H1 (cell line): ENCODE results near the gene EGF. TPM values are rescaled to one million over a fixed set of nuclear protein-coding genes. Genes with fewer than 3 reads are reported as not detected.

ENCODE experiments used
- CTCF ChIA-PET: fragments of 300-600 bp; sonication (Branson Sonifier 250); formaldehyde crosslinking; loops from one replicate; lab custom pipeline; 2021; ENCODE audit not compliant: partially characterized antibody; lab: Charles Lee
- POLR2A ChIA-PET: fragments of 300-600 bp; sonication (Branson Sonifier 250); formaldehyde crosslinking; loops from one replicate; lab custom pipeline; 2021; ENCODE audit warnings: inconsistent platforms; ENCODE audit not compliant: partially characterized antibody; lab: Charles Lee
- DNase-seq, 2 experiments: peaks; one replicate each; pipeline versions ENCODE4 v3.0.0 to v3.0.0-alpha.2; 2010 to 2022; ENCODE audit warnings: low spot score in 2 of 2, low read depth in 1 of 2, mixed read lengths in 1 of 2
- FAIRE-seq: peaks from 2 replicates; lab custom pipeline; 2011; peaks lifted over from hg19 to GRCh38; lab: Jason Lieb, UNC
- H2AFZ ChIP-seq: 2 replicates; pipeline ENCODE4 v1.8.1; 2012; ENCODE audit warnings: low read length, inconsistent platforms
- H2AK5ac ChIP-seq: 2 replicates; pipeline ENCODE4 v1.6.1; 2013; ENCODE audit warnings: low read depth, low read length
- H2BK120ac ChIP-seq: replicated peaks from 2 replicates; pipeline ENCODE3; 2013; ENCODE audit warnings: low read depth, low read length, inconsistent platforms
- H2BK12ac ChIP-seq: 2 replicates; pipeline ENCODE4 v1.6.1; 2013; ENCODE audit warnings: low read depth, low read length
- H2BK15ac ChIP-seq: 2 replicates; pipeline ENCODE4 v1.6.1; 2013; ENCODE audit warnings: low read length
- H2BK20ac ChIP-seq: 2 replicates; pipeline ENCODE4 v1.6.1; 2013; ENCODE audit warnings: low read length
- H2BK5ac ChIP-seq: 2 replicates; pipeline ENCODE4 v1.6.1; 2013; ENCODE audit warnings: low read depth, low read length
- H3K14ac ChIP-seq: 2 replicates; pipeline ENCODE4 v1.6.1; 2013; ENCODE audit warnings: inconsistent platforms; ENCODE audit not compliant: insufficient read length
- H3K18ac ChIP-seq: 2 replicates; pipeline ENCODE4 v1.6.1; 2013; ENCODE audit warnings: low read length; ENCODE audit errors: extremely low read depth
- H3K23ac ChIP-seq: 2 replicates; pipeline ENCODE4 v1.6.1; 2013; ENCODE audit warnings: inconsistent platforms; ENCODE audit not compliant: insufficient read length
- H3K23me2 ChIP-seq: 2 replicates; pipeline ENCODE4 v1.6.1; 2013; ENCODE audit warnings: low read depth, low read length
- H3K27ac ChIP-seq: 2 replicates; pipeline ENCODE4 v1.6.1; 2011; ENCODE audit warnings: low read depth, low read length, inconsistent platforms
- H3K27me3 ChIP-seq, 4 experiments: replicated peaks in 1 of 4; 1 replicate in 1 of 4; 2 replicates in 3 of 4; pipeline versions ENCODE4 v1.6.1 to v1.8.1; 2011 to 2013; ENCODE audit warnings: low read length in 3 of 4, mild to moderate bottlenecking in 3 of 4, inconsistent platforms in 2 of 4, mixed read lengths in 2 of 4, moderate library complexity in 1 of 4; ENCODE audit not compliant: control insufficient read depth in 3 of 4, insufficient read depth in 3 of 4; ENCODE audit errors: extremely low read depth in 1 of 4
- H3K36me3 ChIP-seq, 4 experiments: 2 replicates each; pipeline versions ENCODE4 v1.6.1 to v1.8.1; 2011 to 2013; ENCODE audit warnings: mild to moderate bottlenecking in 4 of 4, low read length in 3 of 4, moderate library complexity in 2 of 4, control low read depth in 1 of 4, inconsistent platforms in 1 of 4; ENCODE audit not compliant: insufficient read depth in 4 of 4, control insufficient read depth in 2 of 4
- H3K4ac ChIP-seq: replicated peaks from 2 replicates; pipeline ENCODE3; 2013; ENCODE audit warnings: low read length, low read depth, mixed read lengths, inconsistent platforms; ENCODE audit not compliant: insufficient read length
- H3K4me1 ChIP-seq, 4 experiments: replicated peaks in 1 of 4; 1 replicate in 1 of 4; 2 replicates in 3 of 4; pipeline versions ENCODE4 v1.6.1 to v1.8.1; 2011 to 2013; ENCODE audit warnings: low read length in 3 of 4, inconsistent platforms in 2 of 4, mixed read lengths in 1 of 4; ENCODE audit not compliant: insufficient read depth in 4 of 4, control insufficient read depth in 3 of 4
- H3K4me2 ChIP-seq, 2 experiments: 2 replicates each; pipeline versions ENCODE4 v1.6.1 to v1.8.1; 2011 to 2013; ENCODE audit warnings: low read depth in 2 of 2, low read length in 2 of 2, control low read depth in 1 of 2, inconsistent platforms in 1 of 2, mild to moderate bottlenecking in 1 of 2; ENCODE audit not compliant: insufficient read depth in 1 of 2
- H3K4me3 ChIP-seq, 4 experiments: fragments of 200-600, 300-600 bp in 1 of 4; sonication (generic), shearing (Covaris generic), sonication (Bioruptor Twin) in 1 of 4; 2 replicates each; pipeline versions ENCODE4 v1.5.1 to v1.8.1; 2011 to 2016; ENCODE audit warnings: low read length in 4 of 4, low read depth in 3 of 4, control low read depth in 2 of 4, inconsistent platforms in 2 of 4, mild to moderate bottlenecking in 2 of 4, mixed read lengths in 1 of 4, moderate library complexity in 1 of 4; ENCODE audit not compliant: insufficient read depth in 2 of 4; ENCODE audit errors: extremely low read depth in 1 of 4
- H3K56ac ChIP-seq: replicated peaks from 2 replicates; pipeline ENCODE3; 2013; ENCODE audit warnings: low read depth, mild to moderate bottlenecking, mixed read lengths, low read length, inconsistent platforms; ENCODE audit not compliant: insufficient read length
- H3K79me1 ChIP-seq: 2 replicates; pipeline ENCODE4 v1.6.1; 2013; ENCODE audit warnings: low read depth, low read length, control low read depth
- H3K79me2 ChIP-seq, 2 experiments: 2 replicates each; pipeline versions ENCODE4 v1.6.1 to v1.8.1; 2012 to 2013; ENCODE audit warnings: low read length in 2 of 2, mild to moderate bottlenecking in 2 of 2, inconsistent platforms in 1 of 2; ENCODE audit not compliant: insufficient read depth in 2 of 2, control insufficient read depth in 1 of 2
- H3K9ac ChIP-seq, 4 experiments: replicated peaks in 1 of 4; 1 replicate in 1 of 4; 2 replicates in 3 of 4; pipeline versions ENCODE4 v1.6.1 to v1.8.1; 2011 to 2013; ENCODE audit warnings: low read depth in 3 of 4, low read length in 3 of 4, control low read depth in 2 of 4, mild to moderate bottlenecking in 2 of 4, moderate library complexity in 2 of 4, inconsistent platforms in 1 of 4; ENCODE audit errors: extremely low read depth in 1 of 4
- H3K9me3 ChIP-seq, 2 experiments: 2 replicates each; pipeline versions ENCODE4 v1.6.1 to v1.8.1; 2012 to 2013; ENCODE audit warnings: mild to moderate bottlenecking in 2 of 2, moderate library complexity in 2 of 2, control low read depth in 1 of 2, inconsistent platforms in 1 of 2, low read depth in 1 of 2, low read length in 1 of 2, mixed read lengths in 1 of 2; ENCODE audit not compliant: insufficient read depth in 2 of 2
- H4K20me1 ChIP-seq, 2 experiments: replicated peaks in 1 of 2; 2 replicates each; pipeline versions ENCODE3 to v1.8.1; 2011 to 2013; ENCODE audit warnings: inconsistent platforms in 2 of 2, low read length in 2 of 2, mild to moderate bottlenecking in 1 of 2; ENCODE audit not compliant: insufficient read depth in 2 of 2, control insufficient read depth in 1 of 2
- H4K5ac ChIP-seq: 2 replicates; pipeline ENCODE4 v1.6.1; 2013; ENCODE audit warnings: low read length, low read depth, mixed read lengths, inconsistent platforms; ENCODE audit not compliant: insufficient read length
- H4K8ac ChIP-seq: 2 replicates; pipeline ENCODE4 v1.8.0; 2013; ENCODE audit warnings: mild to moderate bottlenecking, moderate library complexity, low read length, inconsistent platforms; ENCODE audit not compliant: insufficient read depth; ENCODE audit errors: extremely low read depth
- H4K91ac ChIP-seq: replicated peaks from 2 replicates; pipeline ENCODE3; 2013; ENCODE audit warnings: low read length, mixed read lengths, inconsistent platforms; ENCODE audit not compliant: insufficient read length
- CBX8 ChIP-seq: fragments of 300-800, 300-1000 bp; sonication (generic); IDR thresholded peaks from 2 replicates; pipeline ENCODE4 v1.7.1; 2016; ENCODE audit warnings: low read depth, low read length, borderline replicate concordance
- CREB1 ChIP-seq: IDR thresholded peaks from 2 replicates; pipeline ENCODE4 v1.6.1; 2012; ENCODE audit warnings: inconsistent platforms
- CTBP2 ChIP-seq: IDR thresholded peaks from 2 replicates; pipeline ENCODE4 v1.7.0; 2011; ENCODE audit warnings: borderline replicate concordance, mild to moderate bottlenecking, moderate library complexity, mixed read lengths, low read length; ENCODE audit not compliant: insufficient read depth, insufficient read length
- EP300 ChIP-seq, 2 experiments: IDR thresholded peaks; 1 replicate in 1 of 2; 2 replicates in 1 of 2; pipeline ENCODE4 v1.6.1; 2011 to 2012; ENCODE audit warnings: low read depth in 2 of 2, low read length in 2 of 2, mild to moderate bottlenecking in 2 of 2, borderline replicate concordance in 1 of 2, inconsistent platforms in 1 of 2, moderate library complexity in 1 of 2
- FOSL1 ChIP-seq: IDR thresholded peaks from 2 replicates; pipeline ENCODE4 v1.6.1; 2011; ENCODE audit warnings: mild to moderate bottlenecking, low read depth, low read length, moderate library complexity; ENCODE audit not compliant: insufficient read depth
- KDM4A ChIP-seq: IDR thresholded peaks from one replicate; pipeline ENCODE4 v1.7.1; 2012; ENCODE audit warnings: low read depth, mild to moderate bottlenecking, moderate library complexity, low read length, inconsistent platforms; ENCODE audit not compliant: severe bottlenecking
- NANOG ChIP-seq: IDR thresholded peaks from 2 replicates; pipeline ENCODE4 v1.6.1; 2011; ENCODE audit warnings: low read length, low read depth, mild to moderate bottlenecking, inconsistent platforms; ENCODE audit not compliant: insufficient read depth, poor library complexity, severe bottlenecking
- POU5F1 ChIP-seq: IDR thresholded peaks from 2 replicates; pipeline ENCODE4 v1.6.1; 2011; ENCODE audit warnings: low read depth, mild to moderate bottlenecking, low read length, moderate library complexity
- SP1 ChIP-seq: IDR thresholded peaks from 2 replicates; pipeline ENCODE4 v1.6.1; 2011; ENCODE audit warnings: low read depth, low read length
- SP4 ChIP-seq: IDR thresholded peaks from 2 replicates; pipeline ENCODE4 v1.6.1; 2012; ENCODE audit warnings: low read length, inconsistent platforms
- SRF ChIP-seq: IDR thresholded peaks from 2 replicates; pipeline ENCODE4 v1.6.1; 2011; ENCODE audit warnings: mild to moderate bottlenecking, low read depth, low read length, moderate library complexity
- SUZ12 ChIP-seq: fragments of 200-600 bp; sonication (generic); IDR thresholded peaks from 2 replicates; pipeline ENCODE4 v1.6.1; 2012; ENCODE audit warnings: mild to moderate bottlenecking, inconsistent platforms, low read length, moderate library complexity, mixed read lengths
- TBP ChIP-seq: IDR thresholded peaks from 2 replicates; pipeline ENCODE4 v1.6.1; 2011; ENCODE audit warnings: low read depth, low read length, improper control_type of control experiment
- YY1 ChIP-seq: IDR thresholded peaks from 2 replicates; pipeline ENCODE4 v1.6.1; 2011; ENCODE audit warnings: low read depth, mild to moderate bottlenecking, low read length
- WGBS, 2 experiments: shearing (Covaris generic) in 1 of 2; methylation state at CpG; one replicate each; pipeline versions ENCODE4 v1.1.6 to v1.1.7; 2013 to 2015; ENCODE audit warnings: low lambda C conversion rate in 2 of 2, mixed read lengths in 2 of 2, inconsistent platforms in 1 of 2, low coverage in 1 of 2, missing lambda C conversion rate in 1 of 2; ENCODE audit not compliant: insufficient replicate concordance in 2 of 2, insufficient coverage in 1 of 2, insufficient read length in 1 of 2; ENCODE audit errors: extremely low coverage in 1 of 2, missing lambda C conversion rate in 1 of 2; 5-methylcytosine and 5-hydroxymethylcytosine counted together
- polyA plus RNA-seq, 7 experiments: library from polyadenylated mRNA; depleted of rRNA in 3 of 7; stranded (reverse) in 5 of 7; unstranded in 2 of 7; fragments of >200 nt in 5 of 7; fragments of 200-250 nt in 2 of 7; gene quantifications; 1 replicate in 5 of 7; 2 replicates in 1 of 7; 4 replicates in 1 of 7; pipeline versions ENCODE4 v1.2.1 to v1.2.3, GENCODE V29; 2011 to 2013; ENCODE audit warnings: missing spikeins in 2 of 7, mixed read lengths in 2 of 7
- total RNA-seq: library from RNA; stranded (reverse); fragmentation: NEBNext Ultra II Directional; extraction: Animal tissue kit (Norgen Biotek cat#: 25700); gene quantifications from 2 replicates; pipeline ENCODE4 v1.2.1, GENCODE V29; 2021

The EGF gene
- total and polyA plus RNA-seq, 2 of the 8 experiments (the other 6 are each of a cell fraction or from before 2014, with no cell fraction given): 1.5 to 2.6 TPM

GRCh38 chr4:110034026-110034393 is 121.3 kb downstream of the EGF start:
- no peaks in the 10 kb centered on the region for H3K79me1 ChIP-seq
- H4K8ac ChIP-seq: no peak overlapping the region
- no peaks in the 10 kb centered on the region for H3K9me3 ChIP-seq
- no peaks in the 10 kb centered on the region; the same call in 1 of the 2 replicates for H3K23me2 ChIP-seq
- no peak overlapping the region for H2BK120ac ChIP-seq
- no peaks in the 10 kb centered on the region for H3K4me1 ChIP-seq
- WGBS, 2 experiments: 82% methylated on average over 3 of the region's 3 CpGs; no CpG with 5 or more reads in 1 of the 2 experiments
- no peak overlapping the region for H3K14ac ChIP-seq
- POLR2A ChIA-PET: no interaction called here
- no peaks in the 10 kb centered on the region for H4K20me1 ChIP-seq
- H3K18ac ChIP-seq: no peak overlapping the region
- H2AK5ac ChIP-seq: no peak overlapping the region
- no peak overlapping the region for H3K27ac ChIP-seq
- H3K9ac ChIP-seq: no peak overlapping the region
- H3K4me2 ChIP-seq: no peak overlapping the region
- H2BK15ac ChIP-seq: no peak overlapping the region
- no peaks in the 10 kb centered on the region for H3K79me2 ChIP-seq
- no peak overlapping the region for H4K5ac ChIP-seq
- H2BK20ac ChIP-seq: no peak overlapping the region
- no peak overlapping the region for H3K23ac ChIP-seq
- DNase-seq: no peak
- no peaks in the 10 kb centered on the region for H3K27me3 ChIP-seq
- no peaks in the 10 kb centered on the region for H3K36me3 ChIP-seq
- no peak for FAIRE-seq
- H2BK12ac ChIP-seq: no peak overlapping the region
- H3K56ac ChIP-seq: no peak overlapping the region
- no peak overlapping the region for H3K4ac ChIP-seq
- no peak overlapping the region for H4K91ac ChIP-seq
- CTCF ChIA-PET: interaction anchor here (1.0 to 2.5 kb wide), 3 partner anchors 9 to 475 kb away, joined by 3 to 8 read pairs (median 7); no protein-coding TSS in a partner anchor
- no peak overlapping the region for H2BK5ac ChIP-seq
- no peak overlapping the region for H2AFZ ChIP-seq
- no peak overlapping the region for H3K4me3 ChIP-seq
- no peak for TF ChIP-seq EP300 (IDR thresholded peaks at IDR 0.05; ENCODE audit: borderline replicate concordance in 1 of 2, low read depth in 2 of 2, low read length in 2 of 2)
- TF ChIP-seq YY1: no peak
- TF ChIP-seq KDM4A: no peak
- TF ChIP-seq SUZ12: no peak
- TF ChIP-seq SRF: no peak
- no peak for TF ChIP-seq SP4
- no peak for TF ChIP-seq CBX8
- TF ChIP-seq CREB1: no peak
- no peak for TF ChIP-seq TBP
- no peak for TF ChIP-seq SP1
- TF ChIP-seq POU5F1: no peak
- TF ChIP-seq FOSL1: no peak
- no peak for TF ChIP-seq CTBP2
- TF ChIP-seq NANOG: no peak
